Activated T-cell treated with anti-CD3 and anti-CD28 coated beads for 24 hours (primary cell): ENCODE data around the gene MIPEP.
A peak's percentile ranks its signal among the peaks of the same experiment; 100 is the strongest.

Experiments used
- DNase-seq: peaks from one replicate; pipeline ENCODE4 v3.0.0-alpha.2; 2020; ENCODE audit warnings: low read depth

MIPEP gene

DNA sequence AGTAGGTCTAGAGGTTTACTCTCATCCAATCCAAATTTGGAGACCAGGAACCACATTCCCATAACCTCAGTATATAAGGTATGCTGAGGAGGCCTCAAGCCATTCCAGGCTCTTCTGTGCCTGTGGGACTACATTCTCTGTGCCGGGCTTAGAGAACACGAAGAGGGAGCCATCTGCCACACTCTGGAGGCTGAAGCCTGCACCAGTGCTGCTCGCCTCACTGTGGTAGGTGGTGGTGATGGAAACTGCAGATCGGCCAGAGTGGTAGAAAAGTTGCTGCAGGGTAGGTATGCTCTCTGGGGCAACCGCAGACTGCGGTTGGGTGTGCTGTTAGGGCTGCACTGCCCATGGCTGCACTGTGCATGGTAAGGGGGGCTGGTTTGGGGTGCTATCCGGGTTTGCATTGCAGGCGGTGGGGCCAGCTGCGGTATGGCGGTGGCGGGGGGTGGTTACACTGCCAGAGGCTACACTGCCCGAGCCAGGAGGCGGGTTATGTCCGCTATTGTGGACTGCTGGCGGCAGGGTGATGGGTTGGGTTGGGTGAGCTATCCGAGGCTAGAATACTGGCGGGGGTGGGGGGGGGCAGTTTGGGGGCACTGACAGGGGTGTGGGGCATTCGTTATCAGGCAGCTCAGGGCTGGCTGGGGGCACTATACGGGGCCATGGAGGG is 174.0 kb downstream of the MIPEP start:
- no peak for DNase-seq

DNA sequence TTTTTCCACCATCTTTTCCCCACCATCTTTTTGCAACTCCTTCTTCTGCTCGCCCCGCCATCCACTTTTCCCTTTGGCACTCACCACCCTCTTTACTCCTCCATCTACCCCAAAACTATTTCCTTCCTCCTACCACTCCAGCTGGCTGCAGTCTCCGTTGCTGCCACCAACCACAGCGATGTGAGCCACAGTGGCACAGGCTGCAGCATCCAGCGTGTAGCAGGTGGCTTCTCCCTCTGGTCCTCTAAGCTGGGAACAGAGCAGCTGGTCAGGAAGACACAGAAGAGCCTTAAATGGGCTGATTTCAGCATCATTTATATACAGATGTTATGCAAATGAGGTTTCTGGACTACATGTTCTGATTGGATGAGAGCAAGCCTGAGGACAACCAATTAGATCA is 174.5 kb downstream of the MIPEP start:
- DNase-seq, result no peak

DNA sequence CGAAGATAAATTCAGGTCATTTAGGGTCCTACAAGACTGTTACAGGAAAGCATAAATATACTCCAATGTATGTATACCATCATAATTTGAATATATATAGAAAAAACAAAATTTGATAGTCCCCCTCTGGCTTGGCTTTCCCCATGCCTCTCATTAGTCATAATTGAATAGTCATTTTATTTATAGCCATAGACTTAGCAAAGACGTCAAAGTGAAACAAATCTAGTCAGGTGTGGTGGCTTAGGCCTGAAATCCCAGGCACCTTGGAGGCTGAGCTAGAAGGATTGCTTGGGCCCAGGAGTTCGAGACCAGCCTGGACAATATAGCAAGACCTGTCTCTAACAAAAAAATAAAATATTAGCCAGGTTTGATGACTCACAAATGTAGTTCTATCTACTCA is 177.8 kb downstream of the MIPEP start:
- no peak for DNase-seq

DNA sequence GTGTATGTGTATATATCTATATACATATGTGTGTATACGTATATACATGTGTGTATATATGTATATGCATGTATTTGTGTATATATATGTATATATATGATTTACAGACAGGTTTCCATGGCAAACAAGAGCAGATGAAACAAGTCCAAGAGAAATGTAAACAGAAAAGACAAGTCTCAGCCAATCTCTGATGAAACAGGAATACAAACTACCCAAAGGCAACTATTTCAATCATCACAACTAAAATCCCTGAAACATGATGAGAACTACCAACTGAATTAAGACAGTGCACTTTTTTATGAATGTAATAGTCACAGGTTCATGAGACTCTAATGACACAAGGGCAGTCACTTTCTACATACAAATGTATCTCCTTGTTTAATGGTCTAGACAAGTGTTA is 178.8 kb downstream of the MIPEP start:
- no peak for DNase-seq

DNA sequence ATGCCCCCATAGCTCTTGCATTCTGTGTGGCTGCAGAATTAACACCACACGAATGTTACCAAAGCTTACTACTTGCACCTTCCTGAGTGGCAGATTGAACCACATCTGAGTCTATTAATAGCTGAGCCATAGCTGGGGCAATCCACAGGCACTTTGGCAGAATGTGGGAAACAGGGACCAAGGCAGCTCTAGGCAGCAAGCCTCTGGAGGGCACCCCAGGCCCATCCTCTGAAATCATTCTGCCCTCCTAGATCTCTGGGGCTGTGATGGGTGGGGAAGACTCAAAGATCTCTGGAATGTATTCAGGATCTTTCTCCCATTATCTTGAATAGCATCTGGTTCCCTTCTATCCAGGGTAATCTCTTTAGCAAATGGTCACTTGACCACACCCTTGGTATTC is 179.7 kb downstream of the MIPEP start:
- no peak for DNase-seq

DNA sequence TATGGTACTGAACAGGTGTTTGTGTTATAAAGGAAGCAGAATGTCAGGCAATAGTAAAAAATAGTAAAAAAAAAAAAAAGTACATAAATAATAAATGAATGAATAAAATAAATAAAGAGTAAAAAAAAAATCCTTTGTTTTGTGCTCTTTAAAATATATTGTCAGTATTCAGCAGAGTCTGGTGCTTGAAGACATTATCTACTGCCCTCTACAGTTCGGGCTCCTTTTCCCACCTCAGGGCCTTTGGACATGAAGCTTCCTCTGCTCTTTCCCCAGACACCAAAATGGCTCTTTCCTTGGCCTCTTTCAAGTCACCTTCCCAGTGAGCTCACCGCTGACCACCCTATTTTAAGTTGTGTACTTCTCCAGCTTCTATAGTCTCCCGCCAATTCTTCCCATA is 181.5 kb downstream of the MIPEP start:
- DNase-seq, result no peak

DNA sequence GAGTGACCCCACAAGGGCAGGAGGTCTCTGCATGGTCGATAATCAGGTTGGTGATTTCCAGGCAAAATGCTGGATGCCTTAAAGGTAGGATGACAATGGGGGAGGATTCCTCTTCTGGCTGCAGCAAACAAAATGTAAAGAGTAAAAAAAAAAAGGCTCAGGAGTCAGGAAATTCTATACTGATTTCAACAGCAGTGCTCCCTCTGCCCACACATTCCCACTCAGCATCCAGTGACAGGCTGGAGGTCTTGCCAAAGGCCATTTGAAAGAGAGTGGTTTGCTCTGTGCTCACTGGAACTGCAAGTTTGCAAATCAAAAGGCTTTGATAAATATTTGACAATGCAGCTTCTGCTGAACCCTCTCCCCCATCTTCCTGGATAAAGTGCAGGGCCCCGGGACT is 183.6 kb downstream of the MIPEP start:
- no peak for DNase-seq

DNA sequence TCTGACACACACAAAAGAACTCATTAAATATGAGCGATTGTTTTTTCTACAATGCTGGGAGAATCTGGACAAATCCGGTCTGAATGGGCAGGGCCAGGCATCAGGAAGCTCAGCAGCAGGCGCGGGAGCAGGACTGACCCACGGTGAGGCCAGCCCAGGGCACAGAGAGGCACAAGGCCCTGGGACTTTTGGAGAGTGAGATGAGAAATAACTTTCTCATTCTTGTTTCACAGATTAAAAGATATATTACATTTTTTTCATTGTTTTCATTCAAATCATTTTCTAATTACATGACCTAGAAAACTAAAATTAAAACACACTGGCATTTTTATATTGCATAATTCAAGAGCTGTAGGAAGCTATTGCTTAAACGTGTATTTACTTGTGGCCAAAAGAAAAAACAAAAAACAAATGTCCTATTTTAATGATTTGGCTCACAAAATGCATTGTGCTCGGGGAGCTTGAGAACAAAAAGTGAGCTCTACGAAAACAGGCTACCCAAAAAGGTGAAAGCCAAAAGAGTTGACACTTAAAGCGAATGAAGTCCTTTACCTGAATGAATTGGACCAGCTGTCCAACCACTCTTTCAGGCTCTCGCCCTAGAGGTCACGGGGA is 185.8 kb downstream of the MIPEP start:
- DNase-seq, result no peak

DNA sequence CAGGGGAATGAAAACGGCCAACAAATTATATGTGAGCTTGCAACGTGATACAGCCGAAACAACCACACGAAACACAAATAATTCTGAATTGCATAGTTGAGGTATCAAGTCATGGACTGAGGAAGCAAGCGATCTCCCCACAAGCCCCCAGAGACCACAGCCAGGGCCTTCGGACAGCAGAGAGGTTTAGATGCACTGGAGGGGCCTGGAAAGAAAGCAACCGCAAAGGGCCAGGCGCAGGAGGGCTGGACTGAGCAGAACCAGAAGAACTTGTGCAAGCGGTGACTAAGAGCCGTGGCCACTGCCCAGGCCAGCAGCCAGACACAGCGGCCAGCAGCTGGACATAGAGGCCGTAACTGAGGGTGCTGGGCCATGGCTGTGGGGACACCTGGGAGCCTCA is 187.6 kb downstream of the MIPEP start:
- DNase-seq, result no peak

DNA sequence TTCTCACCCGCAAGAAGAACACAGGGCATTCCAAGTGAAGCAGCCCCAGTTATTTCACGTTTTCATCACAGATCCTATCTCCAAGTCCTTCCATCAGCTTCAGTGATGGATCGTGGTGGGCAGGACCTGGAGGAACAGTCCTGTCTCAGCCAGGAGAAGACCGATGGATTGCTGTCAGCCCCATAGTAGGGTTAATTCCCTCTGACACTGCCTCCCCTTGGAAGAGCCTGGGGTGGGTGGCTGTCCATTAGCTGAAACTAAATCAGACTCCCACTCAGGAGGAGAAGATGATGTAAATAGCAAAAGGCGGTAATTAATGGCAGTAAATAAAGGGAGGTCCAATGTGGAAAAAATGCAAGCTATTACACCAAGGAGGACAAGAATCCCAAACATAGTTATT is 188.0 kb downstream of the MIPEP start:
- no peak for DNase-seq

DNA sequence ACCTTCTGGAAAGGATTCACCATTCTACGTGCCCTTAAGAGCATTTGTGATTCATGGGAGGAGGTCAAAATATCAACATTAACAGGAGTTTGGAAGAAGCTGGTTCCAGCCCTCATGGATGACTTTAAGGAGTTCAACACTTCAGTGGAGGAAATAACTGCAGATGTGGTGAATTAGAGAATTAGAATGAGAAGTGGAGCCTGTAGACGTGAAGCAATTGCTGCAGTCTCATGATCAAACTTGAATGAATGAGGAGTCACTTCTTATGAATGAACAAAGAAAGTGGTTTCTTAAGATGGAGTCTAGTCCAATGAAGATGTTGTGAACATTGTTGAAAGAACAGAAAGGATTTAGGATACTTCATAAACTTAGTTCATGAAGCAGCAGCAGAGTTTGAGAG is 189.9 kb downstream of the MIPEP start:
- DNase-seq, result no peak

DNA sequence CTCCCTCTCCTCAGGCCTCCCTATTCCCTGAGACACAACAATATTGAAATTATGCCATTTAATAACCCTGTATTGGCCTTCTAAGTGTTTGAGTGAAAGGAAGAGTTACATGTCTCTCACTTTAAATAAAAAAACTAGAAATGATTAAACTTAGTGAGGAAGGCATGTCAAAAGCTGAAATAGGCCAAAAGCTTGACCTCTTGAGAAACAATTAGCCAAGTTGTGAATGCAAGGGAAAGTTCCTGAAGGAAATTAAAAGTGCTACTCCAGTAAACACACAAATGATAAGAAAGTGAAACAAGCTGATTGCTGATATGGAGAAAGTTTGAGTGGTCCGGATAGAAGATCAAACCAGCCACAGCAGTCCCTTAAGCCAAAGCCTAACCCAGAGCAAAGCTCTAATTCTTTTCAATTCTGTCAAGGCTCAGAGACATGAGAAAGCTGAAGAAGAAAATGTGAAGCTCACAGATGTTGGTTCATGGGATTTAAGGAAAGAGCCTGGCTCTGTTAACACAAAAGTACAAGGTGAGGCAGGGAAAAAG is 191.4 kb downstream of the MIPEP start:
- DNase-seq, result no peak

DNA sequence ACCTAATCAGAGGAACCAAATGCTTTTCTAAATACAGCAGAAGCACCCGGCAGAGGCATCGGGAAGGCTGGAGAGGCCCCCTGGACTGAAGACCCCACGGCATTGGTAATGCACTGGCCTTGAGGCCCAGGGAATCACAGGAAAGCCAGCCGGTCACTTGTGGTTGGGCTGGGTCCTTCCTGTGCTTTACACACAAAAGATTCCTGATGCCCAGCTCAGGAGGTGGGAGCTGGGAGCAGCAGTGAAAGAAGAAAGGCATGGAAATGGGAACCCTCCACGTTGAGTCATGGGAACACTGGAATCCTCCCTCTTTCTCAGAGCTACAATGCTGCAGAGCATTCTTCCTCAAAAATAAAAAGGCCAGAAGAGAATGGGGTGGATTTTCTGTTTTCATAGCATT is 192.6 kb downstream of the MIPEP start:
- no peak for DNase-seq

DNA sequence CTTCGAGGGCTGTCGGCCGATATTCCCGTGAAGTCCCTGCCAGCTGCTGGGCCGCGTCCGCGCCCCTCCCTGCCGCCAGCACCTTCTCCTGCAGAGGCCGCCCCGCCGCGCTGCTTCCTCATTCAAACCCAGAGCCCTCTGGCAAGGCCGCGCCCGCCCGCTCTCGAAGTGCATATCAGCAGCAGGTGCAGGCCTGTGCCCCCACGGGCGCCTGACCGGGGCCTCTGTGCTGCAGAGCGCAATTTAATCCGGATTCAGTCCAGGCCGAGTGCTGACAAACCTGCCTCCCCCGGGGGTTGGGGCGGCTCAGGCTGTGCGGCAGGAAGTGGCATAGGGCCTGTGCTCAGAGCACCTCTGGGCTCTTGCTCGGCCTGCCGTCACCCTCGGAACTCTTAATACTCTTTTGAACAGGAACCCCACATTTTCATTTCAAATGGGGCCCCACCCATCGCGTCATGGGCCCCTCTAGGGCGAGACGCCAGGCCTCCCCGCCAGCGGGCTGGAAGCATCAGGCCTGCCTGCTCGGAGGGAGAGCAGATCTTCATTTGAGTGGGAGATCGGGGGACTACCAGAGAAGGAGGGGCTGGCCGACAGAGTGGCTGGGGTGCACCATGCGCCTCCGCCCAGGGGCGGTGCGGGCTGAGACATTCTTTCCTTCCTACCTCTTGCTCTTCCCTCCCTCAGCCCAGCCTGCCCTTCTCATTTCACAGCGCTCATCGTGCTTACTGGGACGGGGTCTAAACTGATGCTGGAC is 193.3 kb downstream of the MIPEP start:
- DNase-seq, result peak; percentile 26

DNA sequence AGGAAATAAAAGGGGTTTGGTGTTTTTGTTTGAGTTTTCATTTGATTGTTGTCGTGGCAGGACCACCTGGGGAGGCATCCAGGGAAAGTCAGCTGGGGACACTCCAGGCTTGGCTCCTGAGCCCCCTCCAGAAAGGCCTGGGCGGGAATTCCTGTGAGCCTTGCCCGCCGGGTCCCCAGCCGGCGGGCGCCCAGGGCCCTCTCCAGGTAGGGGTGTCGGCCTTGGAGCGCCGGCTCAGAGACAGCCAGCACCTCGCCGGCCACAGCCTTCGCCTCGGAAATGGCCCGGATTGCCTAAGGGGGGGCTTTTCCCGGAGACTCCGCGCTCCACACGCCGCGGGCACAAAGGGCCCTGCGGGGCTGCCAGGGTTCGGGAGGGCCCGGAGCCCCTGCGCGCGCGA is 194.0 kb downstream of the MIPEP start:
- DNase-seq, result no peak

DNA sequence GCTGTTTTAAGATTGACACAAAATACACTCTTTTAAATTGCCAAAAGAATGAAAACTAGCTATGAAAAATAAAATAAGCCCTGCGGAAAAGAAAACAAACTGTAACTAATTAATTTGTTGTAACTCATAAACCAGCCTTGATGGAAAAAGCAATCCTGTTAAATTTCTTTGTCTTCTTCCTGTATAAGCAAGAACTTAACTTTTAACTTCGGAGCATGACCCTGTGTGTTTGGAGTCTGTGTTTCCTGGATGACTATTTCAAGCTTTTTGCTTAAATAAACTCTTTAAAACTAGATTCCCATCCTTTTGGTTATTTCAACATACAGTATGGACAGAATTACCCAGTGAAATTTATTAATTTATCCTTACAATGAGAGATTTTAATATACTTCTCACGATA is 196.4 kb downstream of the MIPEP start:
- DNase-seq, result no peak

DNA sequence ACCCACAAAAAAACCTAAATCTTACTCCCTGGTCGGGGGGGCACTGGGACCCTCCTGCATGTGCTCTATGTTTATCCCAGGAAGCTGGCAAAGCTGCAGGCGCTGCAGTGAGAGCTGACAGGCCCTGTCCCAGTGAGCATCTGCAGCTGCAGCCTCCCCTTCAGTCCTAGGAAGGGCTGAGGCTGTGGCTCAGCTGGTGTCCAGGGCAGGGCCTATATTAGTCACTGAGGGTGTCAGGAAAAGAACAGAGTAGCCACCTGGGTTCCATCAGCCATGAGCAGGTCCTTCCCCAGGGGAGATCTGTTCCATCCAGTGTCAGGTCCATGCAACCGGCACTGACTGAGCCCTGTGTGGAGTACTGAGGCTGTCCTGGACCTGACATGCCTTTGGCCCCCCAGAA is 198.5 kb downstream of the MIPEP start:
- no peak for DNase-seq

DNA sequence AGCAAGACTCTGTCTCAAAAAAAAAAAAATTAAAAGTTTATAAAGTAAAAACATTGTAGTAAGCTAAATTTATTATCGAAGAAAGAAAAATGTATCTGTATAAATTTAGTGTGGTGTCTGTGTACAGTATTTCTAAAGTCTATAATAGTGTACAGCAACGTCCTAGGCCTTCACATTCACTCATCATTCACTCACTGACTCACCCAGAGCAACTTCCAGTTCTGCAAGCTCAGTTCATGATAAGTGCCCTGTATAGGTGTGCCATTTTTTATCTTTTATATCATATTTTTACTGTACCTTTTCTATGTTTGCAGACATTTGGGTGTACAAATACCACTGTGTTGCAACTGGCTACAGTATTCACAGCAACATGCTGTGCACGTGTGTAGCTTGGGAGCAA is 200.9 kb downstream of the MIPEP start:
- DNase-seq, result no peak

DNA sequence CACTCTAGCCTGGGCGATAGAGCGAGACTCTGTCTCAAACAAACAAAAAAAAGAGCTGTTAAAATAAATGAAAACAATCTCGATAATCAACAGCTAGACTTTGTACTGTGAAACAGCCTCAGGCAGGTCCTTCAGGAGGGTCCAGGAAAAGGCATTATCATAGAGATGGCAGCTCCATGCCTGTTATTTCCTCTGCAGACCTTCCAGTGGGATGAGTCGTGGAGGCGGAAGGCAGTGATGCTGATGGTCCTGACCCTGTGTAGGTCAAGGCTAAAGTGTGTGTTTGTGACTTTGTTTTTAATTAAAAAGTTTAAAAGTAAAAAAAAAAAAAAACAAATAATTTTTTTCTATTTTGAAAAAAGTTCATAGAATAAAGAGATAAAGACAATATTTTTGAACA is 201.6 kb downstream of the MIPEP start:
- DNase-seq, result no peak

DNA sequence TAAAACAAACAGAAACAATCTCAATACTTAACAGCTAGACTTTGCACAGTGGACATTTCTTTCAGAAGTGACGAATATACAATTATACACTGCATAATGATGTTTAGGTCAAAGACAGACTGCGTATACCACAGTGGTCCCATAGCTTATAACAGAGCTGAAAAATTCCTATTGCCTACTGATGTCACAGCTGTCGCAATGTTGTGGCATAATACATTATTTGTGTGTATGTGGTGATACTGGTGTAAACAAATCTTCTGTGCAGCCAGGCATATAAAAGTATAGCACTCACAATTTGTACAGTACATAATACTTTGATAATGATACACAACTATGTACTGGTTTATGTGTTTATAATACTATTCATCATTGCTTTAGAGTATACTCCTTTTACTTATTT is 202.3 kb downstream of the MIPEP start:
- DNase-seq, result no peak

DNA sequence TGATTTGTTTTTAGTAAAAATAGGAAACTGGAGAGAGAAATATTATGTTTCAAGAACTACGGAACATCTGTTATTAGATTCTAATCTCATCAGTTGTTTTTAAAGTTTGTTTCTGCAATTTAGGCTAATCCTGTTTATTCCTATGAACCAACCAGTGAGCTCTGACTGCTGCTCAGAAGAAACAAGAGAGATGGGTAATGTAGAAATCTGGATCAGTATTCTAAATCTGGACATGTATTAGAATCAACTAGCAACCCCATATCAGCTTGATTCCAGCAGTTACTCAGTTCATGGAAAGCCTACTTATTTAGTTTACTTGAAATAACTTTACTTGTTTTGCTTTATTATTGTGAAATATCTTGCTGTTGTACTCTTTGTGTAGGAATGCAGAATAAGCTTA is 203.8 kb downstream of the MIPEP start:
- DNase-seq, result no peak

DNA sequence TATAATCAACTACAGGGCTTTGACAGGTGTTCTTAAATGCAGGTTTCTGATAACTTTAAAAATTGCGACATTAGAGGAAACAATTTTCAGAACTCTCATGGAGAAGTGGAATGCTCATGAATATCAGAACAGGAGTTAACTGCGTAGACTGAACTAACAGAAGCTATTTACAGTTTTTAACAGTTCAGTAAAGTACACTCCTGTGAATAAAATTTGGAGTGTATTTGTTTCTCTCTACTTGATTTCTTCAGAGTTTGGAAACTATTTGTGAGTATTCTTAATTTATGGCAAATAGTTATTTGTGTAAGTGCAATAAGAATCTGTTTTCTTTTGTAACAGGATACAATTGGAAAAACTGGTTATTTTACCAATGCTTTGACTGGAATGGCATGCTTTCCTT is 204.6 kb downstream of the MIPEP start:
- no peak for DNase-seq

DNA sequence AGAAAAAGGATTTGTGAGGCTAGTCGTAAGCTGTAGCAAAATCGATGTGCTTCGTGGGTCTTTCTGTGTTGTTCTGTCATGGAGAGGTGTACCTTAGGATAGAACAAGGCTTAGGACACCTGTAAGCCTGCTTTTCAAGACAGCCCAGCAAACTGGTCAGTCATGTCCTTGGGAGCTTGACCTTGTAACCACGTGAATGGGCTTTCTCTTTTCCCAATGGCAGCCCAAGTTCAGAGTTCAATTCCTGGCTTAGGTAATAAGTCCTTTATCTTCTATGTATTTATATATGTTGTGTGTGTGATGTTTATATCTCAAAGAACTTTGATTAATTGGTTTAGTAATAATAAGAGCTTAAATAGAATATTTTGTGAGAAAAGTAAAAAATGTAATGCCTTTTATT is 206.1 kb downstream of the MIPEP start:
- no peak for DNase-seq
